Esophagus muscularis mucosa (tissue), 4 donors: ENCODE results near the gene POU5F1. TPM values are rescaled to one million over a fixed set of nuclear protein-coding genes. Genes with fewer than 3 reads are reported as not detected.

Source experiments
- DNase-seq: peaks from one replicate; pipeline ENCODE4 v3.0.0-alpha.2; 2017; ENCODE audit errors: extremely low spot score
- H3K27ac ChIP-seq, 4 donors: fragments of 200-600 bp; sonication (generic); replicated peaks in 1 of 4; 1 replicate in 3 of 4; 2 replicates in 1 of 4; pipeline ENCODE4 v1.5.1; 2016 to 2019; ENCODE audit warnings: mild to moderate bottlenecking in 1 of 4
- H3K27me3 ChIP-seq, 4 donors: fragments of 200-600 bp; sonication (generic); one replicate each; pipeline versions ENCODE4 v1.5.1 to v1.6.0; 2016 to 2019
- H3K36me3 ChIP-seq, 4 donors: fragments of 200-600 bp; sonication (generic); one replicate each; pipeline ENCODE4 v1.5.1; 2016 to 2019
- H3K4me1 ChIP-seq, 4 donors: fragments of 200-600 bp; sonication (generic); one replicate each; pipeline ENCODE4 v1.5.1; 2016 to 2019
- H3K4me3 ChIP-seq, 4 donors: fragments of 200-600 bp; sonication (generic); 1 replicate in 2 of 4; 2 replicates in 2 of 4; pipeline ENCODE4 v1.5.1; 2016 to 2019; ENCODE audit warnings: mild to moderate bottlenecking in 4 of 4, moderate library complexity in 1 of 4
- H3K9me3 ChIP-seq, 4 donors: fragments of 200-600 bp; sonication (generic); 1 replicate in 3 of 4; 2 replicates in 1 of 4; pipeline ENCODE4 v1.5.1; 2016 to 2019
- CTCF ChIP-seq, 3 experiments: fragments of 200-600 bp in 2 of 3; fragments of 450-650 bp in 1 of 3; sonication (generic) in 2 of 3; IDR thresholded peaks; one replicate each; pipeline ENCODE4 v1.5.1; 2017 to 2019; ENCODE audit warnings: antibody characterized with exemption in 3 of 3, mild to moderate bottlenecking in 2 of 3, moderate library complexity in 1 of 3
- EP300 ChIP-seq: sonication (generic); formaldehyde crosslinking; IDR thresholded peaks from one replicate; pipeline ENCODE4 v1.6.1; 2017; ENCODE audit warnings: antibody characterized with exemption
- POLR2A ChIP-seq: fragments of 450-650 bp; IDR thresholded peaks from one replicate; pipeline ENCODE4 v1.6.1; 2017; ENCODE audit warnings: antibody characterized with exemption, moderate library complexity, mild to moderate bottlenecking, low read depth
- POLR2AphosphoS5 ChIP-seq, 2 donors: sonication (generic); formaldehyde crosslinking; IDR thresholded peaks; one replicate each; pipeline ENCODE4 v1.6.1; 2017; ENCODE audit warnings: antibody characterized with exemption in 2 of 2
- WGBS: methylation state at CpG from one replicate; pipeline ENCODE4 v1.1.5; 2018; 5-methylcytosine and 5-hydroxymethylcytosine counted together
- intact Hi-C: fragments of 100-400 bp; cut with DNase I; formaldehyde crosslinking; loops from one replicate; pipeline ENCODE4 v1.15.1; 2023
- total RNA-seq, 4 donors: library from RNA; depleted of rRNA; stranded (reverse); fragments of >200 nt; gene quantifications; one replicate each; pipeline versions ENCODE4 v1.1.0 to v1.2.1, GENCODE V29; 2016

POU5F1 gene
- total RNA-seq, 4 donors from 2014 or later = 1.3 TPM; not detected in 3

DNA sequence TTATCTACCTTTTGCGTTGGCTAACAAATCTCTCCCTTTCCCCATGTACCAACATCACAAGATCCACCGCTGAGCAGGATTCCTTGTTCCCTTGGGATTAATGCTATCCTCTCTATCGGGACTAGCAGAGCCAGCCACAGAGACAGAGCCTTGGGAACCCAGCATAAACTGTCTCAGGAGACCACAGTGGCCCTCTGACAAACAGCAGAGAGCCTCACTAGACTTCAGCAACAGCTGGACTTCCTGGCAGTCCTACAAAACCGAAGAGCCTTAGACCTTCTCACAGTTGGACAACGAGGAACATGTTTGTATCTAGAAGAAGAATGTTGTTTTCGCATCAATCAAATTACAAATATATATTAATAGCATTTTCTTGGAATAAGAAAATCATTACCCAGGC is 39.6 kb upstream of the POU5F1 start:
- TF ChIP-seq POLR2AphosphoS5 (IDR thresholded peaks at IDR 0.05) (no peak), POLR2A (no peak), EP300 (no peak), CTCF (IDR thresholded peaks at IDR 0.05) (no peak)
- intact Hi-C loops = no loop called here
- no peak for DNase-seq
- H3K27ac ChIP-seq = no peak overlapping the region
- no peaks in the 10 kb centered on the region for H3K9me3 ChIP-seq
- peaks cover 0 to 7% (median 0%) of the 10 kb centered on the region in 4 donors for H3K27me3 ChIP-seq
- WGBS = 38% methylated on average over 6 of the region's 6 CpGs
- no peaks in the 10 kb centered on the region for H3K36me3 ChIP-seq
- no peak overlapping the region for H3K4me3 ChIP-seq
- H3K4me1 ChIP-seq = no peaks in the 10 kb centered on the region

GRCh38 chr6:31209137-31209536 is 38.7 kb upstream of the POU5F1 start:
- H3K36me3 ChIP-seq = no peaks in the 10 kb centered on the region
- TF ChIP-seq POLR2AphosphoS5 (IDR thresholded peaks at IDR 0.05) (no peak), CTCF (IDR thresholded peaks at IDR 0.05) (no peak), POLR2A (no peak), EP300 (no peak)
- intact Hi-C loops = no loop called here
- peaks cover 0 to 7% (median 0%) of the 10 kb centered on the region in 4 donors for H3K27me3 ChIP-seq
- no peaks in the 10 kb centered on the region for H3K9me3 ChIP-seq
- H3K27ac ChIP-seq = no peak overlapping the region
- DNase-seq = no peak
- WGBS = 43% methylated on average over 2 of the region's 2 CpGs
- no peak overlapping the region for H3K4me3 ChIP-seq
- peaks cover 3 to 9% (median 5%) of the 10 kb centered on the region in 4 donors for H3K4me1 ChIP-seq

GRCh38 chr6:31208506-31208905 is 38.0 kb upstream of the POU5F1 start:
- no peak overlapping the region for H3K27ac ChIP-seq
- H3K4me3 ChIP-seq = no peak overlapping the region
- intact Hi-C loops = no loop called here
- TF ChIP-seq CTCF (IDR thresholded peaks at IDR 0.05) (no peak), EP300 (no peak), POLR2A (no peak), POLR2AphosphoS5 (IDR thresholded peaks at IDR 0.05) (no peak)
- WGBS = 54% methylated on average over 2 of the region's 2 CpGs
- peaks cover 5 to 12% (median 7%) of the 10 kb centered on the region in 4 donors for H3K4me1 ChIP-seq
- peaks cover 0 to 7% (median 0%) of the 10 kb centered on the region in 4 donors for H3K27me3 ChIP-seq
- H3K36me3 ChIP-seq = no peaks in the 10 kb centered on the region
- DNase-seq = no peak
- H3K9me3 ChIP-seq = no peaks in the 10 kb centered on the region

- 74% methylated on average over 2 of the region's 2 CpGs for WGBS
- H3K27me3 ChIP-seq = no peaks in the 10 kb centered on the region
- intact Hi-C loops = no loop called here
Observed at GRCh38 chr6:31205638-31206037, 35.2 kb upstream of the POU5F1 start.

More at GRCh38 chr6:31205638-31206037, 35.2 kb upstream of the POU5F1 start:
- Histone ChIP-seq H3K4me1 (peaks cover 16 to 26% (median 21%) of the 10 kb centered on the region in 4 donors), H3K36me3 (peaks cover 0 to 7% (median 0%) of the 10 kb centered on the region in 4 donors), H3K27ac (no peak overlapping the region), H3K9me3 (peaks cover 0 to 5% (median 0%) of the 10 kb centered on the region in 4 donors), H3K4me3 (no peak overlapping the region)
- TF ChIP-seq POLR2A (no peak), CTCF (IDR thresholded peaks at IDR 0.05) (no peak), POLR2AphosphoS5 (IDR thresholded peaks at IDR 0.05) (no peak), EP300 (no peak)
- DNase-seq = no peak
